Bronchial epithelial cell (primary cell): Measurements from ENCODE around the gene CPAMD8. TPM values are rescaled to one million over a fixed set of nuclear protein-coding genes. Genes with fewer than 3 reads are reported as not detected.

Experiments used
- DNase-seq: peaks from one replicate; pipeline ENCODE4 v3.0.0-alpha.2; 2010; ENCODE audit warnings: low read depth
- FAIRE-seq: peaks from 2 replicates; lab custom pipeline; 2011; peaks lifted over from hg19 to GRCh38; lab: Jason Lieb, UNC
- H3K27me3 ChIP-seq: 2 replicates; pipeline ENCODE4 v1.5.1; 2011; ENCODE audit warnings: low read length; ENCODE audit not compliant: control insufficient read depth, insufficient read depth
- H3K36me3 ChIP-seq: 2 replicates; pipeline ENCODE4 v1.5.1; 2011; ENCODE audit warnings: low read length; ENCODE audit not compliant: control insufficient read depth, insufficient read depth
- H3K4me3 ChIP-seq: 2 replicates; pipeline ENCODE4 v1.5.1; 2011; ENCODE audit warnings: mild to moderate bottlenecking, low read depth, low read length, control low read depth
- total RNA-seq: library from RNA; depleted of rRNA; stranded (reverse); fragments of >200 nt; gene quantifications from 2 replicates; pipeline ENCODE4 v1.2.1, GENCODE V29; 2014
- TF ChIP-seq, protein P1 (sequence below): IDR thresholded peaks from 2 replicates; pipeline ENCODE4 v1.5.1; 2011; ENCODE audit warnings: mild to moderate bottlenecking, moderate library complexity, low read length, control low read depth, inconsistent platforms; ENCODE audit not compliant: insufficient read depth, severe bottlenecking

CPAMD8 gene
- total RNA-seq, 1 donor from 2014 or later, result 0.53 TPM

DNA sequence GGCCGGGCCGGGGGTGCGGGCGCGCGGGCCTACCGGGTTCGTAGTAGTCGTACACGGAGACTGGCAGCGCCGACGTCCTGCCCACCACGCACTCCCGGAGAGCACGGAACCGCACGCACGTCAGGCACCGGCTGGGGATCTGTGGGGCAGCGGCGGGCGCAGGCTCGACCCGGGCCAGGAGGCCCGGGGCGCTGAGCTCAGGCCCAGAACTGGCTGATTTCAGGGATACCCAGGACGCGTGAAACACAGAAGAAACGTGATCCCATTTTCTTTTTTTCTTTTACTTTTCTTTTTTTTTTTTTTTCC, 128.8 kb downstream of the CPAMD8 start:
- FAIRE-seq (no peak), DNase-seq (no peak)
- TF ChIP-seq, protein P1, sequence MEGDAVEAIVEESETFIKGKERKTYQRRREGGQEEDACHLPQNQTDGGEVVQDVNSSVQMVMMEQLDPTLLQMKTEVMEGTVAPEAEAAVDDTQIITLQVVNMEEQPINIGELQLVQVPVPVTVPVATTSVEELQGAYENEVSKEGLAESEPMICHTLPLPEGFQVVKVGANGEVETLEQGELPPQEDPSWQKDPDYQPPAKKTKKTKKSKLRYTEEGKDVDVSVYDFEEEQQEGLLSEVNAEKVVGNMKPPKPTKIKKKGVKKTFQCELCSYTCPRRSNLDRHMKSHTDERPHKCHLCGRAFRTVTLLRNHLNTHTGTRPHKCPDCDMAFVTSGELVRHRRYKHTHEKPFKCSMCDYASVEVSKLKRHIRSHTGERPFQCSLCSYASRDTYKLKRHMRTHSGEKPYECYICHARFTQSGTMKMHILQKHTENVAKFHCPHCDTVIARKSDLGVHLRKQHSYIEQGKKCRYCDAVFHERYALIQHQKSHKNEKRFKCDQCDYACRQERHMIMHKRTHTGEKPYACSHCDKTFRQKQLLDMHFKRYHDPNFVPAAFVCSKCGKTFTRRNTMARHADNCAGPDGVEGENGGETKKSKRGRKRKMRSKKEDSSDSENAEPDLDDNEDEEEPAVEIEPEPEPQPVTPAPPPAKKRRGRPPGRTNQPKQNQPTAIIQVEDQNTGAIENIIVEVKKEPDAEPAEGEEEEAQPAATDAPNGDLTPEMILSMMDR, result no peak
- Histone ChIP-seq H3K36me3 (no peaks in the 10 kb centered on the region), H3K27me3 (no peaks in the 10 kb centered on the region), H3K4me3 (peak overlapping the region; percentile 69)

DNA sequence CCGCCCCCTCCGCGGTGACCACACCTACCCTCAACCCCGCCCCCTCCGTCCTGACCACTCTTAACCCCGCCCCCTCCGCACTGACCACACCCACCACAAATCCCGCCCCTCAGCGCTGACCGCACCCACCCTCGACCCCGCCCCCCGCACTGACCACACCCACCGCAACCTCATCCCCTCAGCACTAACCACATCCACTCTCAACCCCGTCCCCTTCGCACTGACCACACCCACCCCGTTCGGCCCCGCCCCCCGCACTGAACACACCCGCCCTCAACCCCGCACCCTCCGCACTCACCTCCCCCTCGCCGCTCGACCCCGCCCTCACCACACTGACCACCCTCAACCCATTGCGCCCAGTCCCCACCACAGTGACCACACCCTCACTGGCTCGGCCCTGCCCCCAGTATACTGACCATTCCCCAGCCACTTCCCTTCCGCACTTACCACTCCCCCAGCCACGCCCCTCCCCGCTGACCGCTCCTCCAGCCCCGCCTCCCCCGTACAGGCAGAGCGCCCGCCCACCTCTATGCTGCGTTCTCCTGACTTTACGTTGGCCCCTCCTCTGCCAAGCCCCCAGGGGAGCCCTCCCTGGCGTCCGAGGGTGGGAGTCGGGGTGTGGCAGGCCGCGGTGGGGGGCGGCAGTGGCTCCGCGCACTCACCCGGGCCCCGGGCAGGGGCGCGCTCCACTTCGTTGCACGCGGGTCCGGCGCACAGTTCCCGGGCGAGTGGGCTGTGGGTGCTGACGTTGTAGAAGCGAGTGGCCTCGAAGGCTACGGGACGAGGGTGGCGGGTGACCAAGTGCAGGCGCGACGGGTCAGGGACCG, 129.4 kb downstream of the CPAMD8 start:
- Histone ChIP-seq H3K4me3 (peak overlapping the region; percentile 69), H3K36me3 (no peaks in the 10 kb centered on the region), H3K27me3 (no peaks in the 10 kb centered on the region)
- DNase-seq, result peak; percentile 74
- no peak for FAIRE-seq
- TF ChIP-seq, protein P1, result no peak

DNA sequence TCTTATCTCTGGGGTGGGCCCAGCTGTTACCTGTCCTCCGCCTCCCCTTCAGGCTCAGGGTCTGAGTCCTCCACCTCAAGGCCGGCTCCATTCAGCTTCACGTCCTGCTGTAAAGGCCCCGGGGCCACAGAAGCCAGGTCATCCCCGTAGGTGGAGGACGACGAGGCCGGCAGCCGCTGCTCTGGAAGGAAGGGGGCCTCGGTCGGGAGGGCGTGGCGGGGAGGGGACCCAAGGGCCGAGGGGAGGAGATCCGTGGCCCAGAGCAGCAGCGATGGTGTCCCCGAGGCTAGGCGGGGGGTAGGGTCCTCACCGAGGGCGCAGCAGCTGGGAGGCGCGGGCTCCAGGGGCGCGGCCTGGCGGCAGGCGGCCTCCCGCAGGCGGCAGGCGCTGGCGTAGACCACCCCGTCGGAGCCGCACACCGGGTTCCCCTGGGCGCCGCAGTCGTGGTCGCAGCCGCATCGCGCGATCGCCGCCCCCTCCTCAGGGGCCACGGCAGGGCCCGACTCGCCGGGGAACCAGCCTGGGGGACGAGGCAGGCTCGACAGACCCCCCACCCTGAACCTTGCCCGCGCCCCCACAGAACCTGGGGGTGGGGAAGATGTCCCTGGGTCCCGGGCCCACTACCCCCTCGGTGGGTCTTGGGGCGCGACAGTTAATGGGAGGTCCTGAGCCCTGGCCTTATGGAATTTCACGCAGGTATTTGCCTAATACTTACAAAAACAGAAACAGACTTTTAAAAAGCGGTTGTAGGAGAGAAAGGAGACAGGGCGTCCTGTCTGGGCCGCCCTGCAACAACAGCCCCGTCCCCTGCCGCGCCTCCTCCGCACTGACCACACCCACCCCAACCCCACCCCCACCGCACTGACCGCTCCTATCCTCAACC, 130.2 kb downstream of the CPAMD8 start:
- no peak for FAIRE-seq

DNA sequence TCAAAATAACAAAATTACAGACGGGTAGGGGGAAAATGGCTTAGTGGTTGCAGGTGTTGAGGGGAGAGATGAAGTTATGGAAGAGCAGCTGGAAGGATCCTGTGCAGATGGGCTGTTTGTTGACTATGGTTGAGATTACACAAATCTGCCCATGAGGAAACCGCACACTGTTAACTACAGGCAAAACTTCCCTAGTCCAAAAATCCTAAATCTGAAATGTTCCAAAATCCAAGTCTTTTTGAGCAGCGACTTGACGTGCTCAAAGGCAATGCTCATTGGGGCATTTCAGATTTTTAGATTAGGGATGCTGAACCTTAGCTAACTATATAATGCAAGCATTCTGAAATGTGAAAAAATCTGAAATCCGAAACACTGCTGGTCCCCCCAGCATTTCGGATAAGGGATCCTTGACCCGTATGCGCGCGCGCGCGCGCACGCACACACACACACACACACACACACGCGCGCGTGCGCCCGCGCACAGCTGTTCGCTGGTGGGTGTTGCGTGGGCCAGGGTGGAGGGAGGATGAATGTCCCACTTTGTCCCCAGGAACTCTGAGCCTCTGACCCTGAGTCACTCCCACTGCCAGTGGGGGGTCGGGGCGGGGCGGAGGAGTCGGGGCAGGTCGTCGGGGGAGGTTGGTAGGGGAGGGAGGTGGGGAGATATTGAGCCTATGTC, 131.0 kb downstream of the CPAMD8 start:
- TF ChIP-seq, protein P1, result no peak
- DNase-seq (no peak), FAIRE-seq (no peak)
- Histone ChIP-seq H3K4me3 (peak overlapping the region; percentile 49), H3K27me3 (no peaks in the 10 kb centered on the region), H3K36me3 (no peaks in the 10 kb centered on the region)

More for the DNA sequence above, 130.2 kb downstream of the CPAMD8 start:
- Histone ChIP-seq H3K4me3 (peak overlapping the region; percentile 49), H3K36me3 (no peaks in the 10 kb centered on the region), H3K27me3 (no peaks in the 10 kb centered on the region)
- TF ChIP-seq, protein P1, result no peak
- no peak for DNase-seq

DNA sequence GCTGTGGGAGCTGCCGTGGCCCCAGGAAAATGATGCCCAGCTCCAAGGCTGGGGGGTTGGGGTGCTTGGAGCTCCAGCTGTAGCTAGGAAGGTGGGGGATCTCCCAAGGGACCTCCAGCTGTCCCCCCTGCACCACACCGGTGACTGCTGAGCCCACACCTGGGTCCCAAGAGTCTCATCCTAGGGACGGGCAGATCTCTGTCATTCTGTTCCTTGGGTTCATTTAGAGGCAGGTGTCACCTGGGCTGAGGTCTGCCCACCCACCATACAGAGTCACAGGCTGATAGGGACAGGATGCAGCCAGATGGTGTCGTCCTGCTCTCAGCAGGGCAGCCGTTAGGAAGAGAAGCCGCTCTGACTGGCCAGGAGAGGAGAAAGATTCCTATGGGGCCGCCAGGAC, 132.5 kb downstream of the CPAMD8 start:
- no peak overlapping the region for H3K4me3 ChIP-seq
- TF ChIP-seq, protein P1, result no peak
- no peaks in the 10 kb centered on the region for H3K27me3 ChIP-seq
- no peak for FAIRE-seq
- no peaks in the 10 kb centered on the region for H3K36me3 ChIP-seq
- no peak for DNase-seq
